Endothelial cell of umbilical vein (primary cell): Measurements from ENCODE around the gene RNF11. TPM values are rescaled to one million over a fixed set of nuclear protein-coding genes. Genes with fewer than 3 reads are reported as not detected.

Source experiments
- BruUV-seq: library from RNA; stranded (reverse); fragments of 400-500 nt; replicated peaks from 2 replicates; lab custom pipeline; 2021; lab: Mats Ljungman, UMichigan
- CTCF ChIA-PET: fragments of 300-600, 350-600 bp; sonication (Branson Sonifier 250); formaldehyde crosslinking; loops from one replicate; lab custom pipeline; 2021; ENCODE audit warnings: antibody characterized with exemption, inconsistent platforms; lab: Charles Lee
- POLR2A ChIA-PET: fragments of 300-600, 350-600 bp; sonication (Branson Sonifier 250); formaldehyde crosslinking; loops from one replicate; lab custom pipeline; 2021; ENCODE audit warnings: antibody characterized with exemption, inconsistent platforms; lab: Charles Lee
- DNase-seq: peaks from one replicate; pipeline ENCODE4 v3.0.0-alpha.2; 2011; ENCODE audit warnings: low read depth, low spot score
- FAIRE-seq: peaks from 2 replicates; lab custom pipeline; 2011; peaks lifted over from hg19 to GRCh38; lab: Jason Lieb, UNC
- H2AFZ ChIP-seq: 2 replicates; pipeline ENCODE4 v1.6.0; 2012; ENCODE audit warnings: low read depth, low read length, control low read depth, inconsistent platforms
- H3K27ac ChIP-seq: 2 replicates; pipeline ENCODE4 v1.5.1; 2011; ENCODE audit warnings: low read depth, mild to moderate bottlenecking, control low read depth, low read length, moderate library complexity; ENCODE audit not compliant: insufficient read depth
- H3K27me3 ChIP-seq, 2 experiments: 2 replicates each; pipeline versions ENCODE4 v1.6.0 to v1.6.1; 2011; ENCODE audit warnings: low read length in 2 of 2, mixed read lengths in 1 of 2; ENCODE audit not compliant: control insufficient read depth in 2 of 2, insufficient read depth in 2 of 2
- H3K36me3 ChIP-seq, 2 experiments: 2 replicates in 1 of 2; 3 replicates in 1 of 2; pipeline ENCODE4 v1.5.1; 2011; ENCODE audit warnings: low read length in 2 of 2, mild to moderate bottlenecking in 1 of 2, moderate library complexity in 1 of 2; ENCODE audit not compliant: control insufficient read depth in 2 of 2, insufficient read depth in 2 of 2; ENCODE audit errors: extremely low read depth in 1 of 2
- H3K4me1 ChIP-seq: 3 replicates; pipeline ENCODE4 v1.5.1; 2011; ENCODE audit warnings: mild to moderate bottlenecking, low read length; ENCODE audit not compliant: control insufficient read depth, insufficient read depth; ENCODE audit errors: extremely low read depth
- H3K4me2 ChIP-seq: 2 replicates; pipeline ENCODE4 v1.6.1; 2011; ENCODE audit warnings: low read length, control low read depth, mixed read lengths; ENCODE audit not compliant: insufficient read depth
- H3K4me3 ChIP-seq, 3 experiments: fragments of 200-600 bp in 1 of 3; sonication (generic), shearing (Covaris generic) in 1 of 3; replicated peaks in 1 of 3; 2 replicates each; pipeline ENCODE4 v1.5.1; 2011 to 2016; ENCODE audit warnings: control low read depth in 3 of 3, low read length in 3 of 3, mild to moderate bottlenecking in 2 of 3, inconsistent platforms in 1 of 3, low read depth in 1 of 3, moderate library complexity in 1 of 3; ENCODE audit not compliant: insufficient read depth in 1 of 3
- H3K79me2 ChIP-seq: 2 replicates; pipeline ENCODE4 v1.6.0; 2012; ENCODE audit warnings: low read length, inconsistent platforms; ENCODE audit not compliant: control insufficient read depth, insufficient read depth
- H3K9ac ChIP-seq: replicated peaks from 2 replicates; pipeline ENCODE3; 2011; ENCODE audit warnings: low read length, control low read depth; ENCODE audit not compliant: insufficient read depth; ENCODE audit errors: extremely low read depth
- H3K9me1 ChIP-seq: replicated peaks from 3 replicates; pipeline ENCODE4 v1.6.0; 2011; ENCODE audit warnings: mild to moderate bottlenecking, low read length; ENCODE audit not compliant: control insufficient read depth, insufficient read depth; ENCODE audit errors: extremely low read depth
- H3K9me3 ChIP-seq: replicated peaks from 2 replicates; pipeline ENCODE4 v1.5.1; 2012; ENCODE audit warnings: low read length, inconsistent platforms; ENCODE audit not compliant: control insufficient read depth, insufficient read depth
- H4K20me1 ChIP-seq: replicated peaks from 2 replicates; pipeline ENCODE3; 2011; ENCODE audit warnings: mild to moderate bottlenecking, low read length; ENCODE audit not compliant: control insufficient read depth, insufficient read depth; ENCODE audit errors: extremely low read depth
- CTCF ChIP-seq, 2 donors: IDR thresholded peaks; 1 replicate in 1 of 2; 2 replicates in 1 of 2; pipeline ENCODE4 v1.5.1; 2011; ENCODE audit warnings: low read length in 2 of 2, mild to moderate bottlenecking in 2 of 2, moderate library complexity in 2 of 2, control low read depth in 1 of 2, inconsistent platforms in 1 of 2, low read depth in 1 of 2; ENCODE audit not compliant: insufficient read depth in 1 of 2; ENCODE audit errors: extremely low read depth in 1 of 2
- EZH2 ChIP-seq: IDR thresholded peaks from 2 replicates; pipeline ENCODE4 v1.6.1; 2012; ENCODE audit warnings: borderline replicate concordance, low read depth, mild to moderate bottlenecking, moderate library complexity, low read length, inconsistent platforms; ENCODE audit not compliant: severe bottlenecking
- FOS ChIP-seq: IDR thresholded peaks from 2 replicates; pipeline ENCODE4 v1.6.1; 2011; ENCODE audit warnings: mild to moderate bottlenecking, low read length, moderate library complexity, borderline replicate concordance; ENCODE audit not compliant: insufficient read depth
- GATA2 ChIP-seq: IDR thresholded peaks from 2 replicates; pipeline ENCODE4 v1.7.0; 2011; ENCODE audit warnings: low read depth, mild to moderate bottlenecking, moderate library complexity, mixed read lengths, low read length; ENCODE audit not compliant: insufficient read length, insufficient read depth
- JUN ChIP-seq: IDR thresholded peaks from 2 replicates; pipeline ENCODE4 v1.6.1; 2011; ENCODE audit warnings: borderline replicate concordance, low read depth; ENCODE audit not compliant: insufficient read length, insufficient read depth
- MYC ChIP-seq: IDR thresholded peaks from one replicate; pipeline ENCODE4 v1.6.1; 2011; ENCODE audit warnings: mild to moderate bottlenecking, low read depth, low read length
- POLR2A ChIP-seq: IDR thresholded peaks from 2 replicates; pipeline ENCODE4 v1.6.1; 2012; ENCODE audit warnings: low read depth, mild to moderate bottlenecking, control low read depth, low read length
- POLR2AphosphoS5 ChIP-seq: IDR thresholded peaks from 2 replicates; pipeline ENCODE4 v1.6.1; 2012; ENCODE audit warnings: low read depth, mild to moderate bottlenecking, control low read depth, low read length, moderate library complexity; ENCODE audit not compliant: insufficient read depth
- dilution Hi-C: fragments of 300-500 bp; cut with MboI; formaldehyde crosslinking; loops from one replicate; pipeline ENCODE4 v1.15.0; 2019; ENCODE audit warnings: low sequenced_read_pairs; ENCODE audit not compliant: extremely low pct_ligation_motif_present
- intact Hi-C: fragments of 100-400 bp; cut with micrococcal nuclease; formaldehyde crosslinking; loops from one replicate; pipeline ENCODE4 v1.10.0; 2022
- polyA plus RNA-seq, 4 experiments: library from polyadenylated mRNA; depleted of rRNA in 3 of 4; stranded (reverse) in 3 of 4; unstranded in 1 of 4; fragments of >200 nt; gene quantifications; 2 replicates each; pipeline versions ENCODE4 v1.2.1 to v1.2.3, GENCODE V29; 2011 to 2012; ENCODE audit warnings: missing spikeins in 1 of 4
- total RNA-seq: library from RNA; stranded (reverse); gene quantifications from 2 replicates; pipeline ENCODE4 v1.2.3, GENCODE V29; 2021
- TF ChIP-seq, protein P1 (sequence below): IDR thresholded peaks from 2 replicates; pipeline ENCODE4 v1.6.1; 2011; ENCODE audit not compliant: insufficient read depth, insufficient read length

The RNF11 gene
- total and polyA plus RNA-seq, 2 donors (not counting 3 experiments of a cell fraction or from before 2014, with no cell fraction given) = 75.2 to 82.9 TPM

DNA sequence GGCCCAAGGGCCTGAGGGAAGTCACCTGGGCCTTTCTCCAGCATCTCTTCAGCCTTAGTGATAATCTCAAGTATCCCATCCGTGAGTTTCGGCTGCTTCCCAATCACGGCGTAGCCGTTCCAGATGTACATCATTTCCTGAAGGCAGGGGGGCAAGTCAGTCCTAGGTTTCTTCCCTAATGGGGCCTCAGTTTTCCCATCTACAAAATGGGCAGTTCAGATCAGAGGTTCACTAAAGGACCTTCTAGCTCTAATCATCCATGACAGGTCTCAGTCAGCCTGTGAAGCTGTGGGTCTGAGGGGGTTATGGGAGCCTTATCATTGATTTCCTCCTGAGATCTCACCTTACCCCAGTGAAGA lies 54.4 kb downstream of the RNF11 start:
- TF ChIP-seq MYC (no peak), FOS (no peak), GATA2 (no peak), EZH2 (no peak), JUN (no peak), CTCF (IDR thresholded peaks at IDR 0.05; ENCODE audit: extremely low read depth in 1 of 2, insufficient read depth in 1 of 2, low read depth in 1 of 2, low read length in 2 of 2) (no peak), POLR2A (no peak), POLR2AphosphoS5 (no peak)
- TF ChIP-seq, protein P1, sequence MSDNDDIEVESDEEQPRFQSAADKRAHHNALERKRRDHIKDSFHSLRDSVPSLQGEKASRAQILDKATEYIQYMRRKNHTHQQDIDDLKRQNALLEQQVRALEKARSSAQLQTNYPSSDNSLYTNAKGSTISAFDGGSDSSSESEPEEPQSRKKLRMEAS = no peak
- FAIRE-seq = no peak
- ChIA-PET POLR2A (no interaction called here), CTCF (no interaction called here)
- H3K9me3 ChIP-seq = no peaks in the 10 kb centered on the region
- H3K4me3 ChIP-seq = no peak overlapping the region
- BruUV-seq = no TSS peak
- no peak overlapping the region for H3K4me2 ChIP-seq
- intact Hi-C loops (loop anchor here (10.0 kb wide), 3 partner anchors 206 to 516 kb away; partner anchors contain the start of gene FAF1), dilution Hi-C loops (no loop called here)
- H3K4me1 ChIP-seq = no peaks in the 10 kb centered on the region
- no peak for DNase-seq
- no peaks in the 10 kb centered on the region for H4K20me1 ChIP-seq
- H3K27me3 ChIP-seq = no peaks in the 10 kb centered on the region
- no peak overlapping the region for H2AFZ ChIP-seq
- H3K36me3 ChIP-seq = no peaks in the 10 kb centered on the region
- H3K27ac ChIP-seq = no peak overlapping the region
- no peaks in the 10 kb centered on the region for H3K9me1 ChIP-seq
- H3K79me2 ChIP-seq = no peaks in the 10 kb centered on the region
- H3K9ac ChIP-seq = no peak overlapping the region
